Skeletal muscle cell (primary cell): ENCODE measurements around the gene ASAP2.
"Not testable (repeated sequence)": the region's sequence is repeated elsewhere in the genome, so short reads cannot be mapped to it uniquely, and the experiment has no call there.

Experiments used
- DNase-seq: peaks from one replicate; pipeline ENCODE4 v3.0.0-alpha.2; 2010; ENCODE audit warnings: low read depth
- H3K4me3 ChIP-seq: 2 replicates; pipeline ENCODE4 v1.5.1; 2011; ENCODE audit warnings: low read depth, mild to moderate bottlenecking, control low read depth, low read length, moderate library complexity

Gene ASAP2

GRCh38 chr2:9380702-9381628 is 174.4 kb downstream of the ASAP2 start:
- peak; percentile 74 for DNase-seq
- no peak overlapping the region for H3K4me3 ChIP-seq

GRCh38 chr2:9382604-9383235 is 176.1 kb downstream of the ASAP2 start:
- no peak for DNase-seq

DNA sequence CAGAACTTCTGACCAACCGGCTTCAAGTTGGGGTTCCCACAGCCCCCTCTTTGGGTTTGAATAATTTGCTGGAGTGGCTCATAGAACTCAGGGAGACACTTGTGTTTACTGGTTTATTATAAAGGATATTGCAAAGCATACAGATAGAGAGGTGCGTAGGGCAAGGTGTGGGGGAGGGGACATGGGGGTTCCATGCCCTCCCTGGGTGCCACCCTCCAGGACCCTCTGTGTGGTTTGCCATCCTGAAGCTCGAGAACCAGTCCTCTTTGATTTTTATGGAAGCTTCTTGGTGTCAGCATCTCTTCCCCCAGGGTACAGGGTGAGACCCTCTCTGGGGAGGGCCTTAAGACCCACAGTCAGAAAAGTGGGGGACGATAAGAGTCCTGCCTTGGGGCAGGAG is 177.9 kb downstream of the ASAP2 start:
- no peak overlapping the region for H3K4me3 ChIP-seq
- no peak for DNase-seq

More at GRCh38 chr2:9382604-9383235, 176.1 kb downstream of the ASAP2 start:
- no peak overlapping the region for H3K4me3 ChIP-seq

GRCh38 chr2:9385841-9386240 is 179.2 kb downstream of the ASAP2 start:
- no peak overlapping the region for H3K4me3 ChIP-seq
- no peak for DNase-seq

DNA sequence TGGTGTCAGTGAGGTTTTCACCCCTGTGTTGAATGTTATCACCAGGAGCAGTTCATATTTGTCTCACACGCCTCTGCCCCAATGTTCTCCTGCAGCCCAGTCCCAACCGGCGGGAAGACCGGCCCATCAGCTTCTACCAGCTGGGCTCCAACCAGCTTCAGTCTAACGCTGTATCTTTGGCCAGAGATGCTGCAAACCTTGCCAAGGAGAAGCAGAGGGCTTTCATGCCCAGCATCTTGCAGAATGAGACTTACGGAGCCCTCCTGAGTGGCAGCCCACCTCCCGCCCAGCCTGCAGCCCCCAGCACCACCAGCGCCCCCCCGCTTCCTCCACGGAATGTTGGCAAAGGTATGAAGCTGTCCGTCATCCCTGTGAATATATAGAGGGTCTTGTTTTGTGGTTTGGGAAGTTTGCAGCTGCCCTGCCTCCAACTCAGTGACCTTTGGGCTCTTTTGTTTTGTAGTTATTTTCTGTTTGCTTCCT is 181.6 kb downstream of the ASAP2 start:
- DNase-seq: no peak
- H3K4me3 ChIP-seq: no peak overlapping the region

DNA sequence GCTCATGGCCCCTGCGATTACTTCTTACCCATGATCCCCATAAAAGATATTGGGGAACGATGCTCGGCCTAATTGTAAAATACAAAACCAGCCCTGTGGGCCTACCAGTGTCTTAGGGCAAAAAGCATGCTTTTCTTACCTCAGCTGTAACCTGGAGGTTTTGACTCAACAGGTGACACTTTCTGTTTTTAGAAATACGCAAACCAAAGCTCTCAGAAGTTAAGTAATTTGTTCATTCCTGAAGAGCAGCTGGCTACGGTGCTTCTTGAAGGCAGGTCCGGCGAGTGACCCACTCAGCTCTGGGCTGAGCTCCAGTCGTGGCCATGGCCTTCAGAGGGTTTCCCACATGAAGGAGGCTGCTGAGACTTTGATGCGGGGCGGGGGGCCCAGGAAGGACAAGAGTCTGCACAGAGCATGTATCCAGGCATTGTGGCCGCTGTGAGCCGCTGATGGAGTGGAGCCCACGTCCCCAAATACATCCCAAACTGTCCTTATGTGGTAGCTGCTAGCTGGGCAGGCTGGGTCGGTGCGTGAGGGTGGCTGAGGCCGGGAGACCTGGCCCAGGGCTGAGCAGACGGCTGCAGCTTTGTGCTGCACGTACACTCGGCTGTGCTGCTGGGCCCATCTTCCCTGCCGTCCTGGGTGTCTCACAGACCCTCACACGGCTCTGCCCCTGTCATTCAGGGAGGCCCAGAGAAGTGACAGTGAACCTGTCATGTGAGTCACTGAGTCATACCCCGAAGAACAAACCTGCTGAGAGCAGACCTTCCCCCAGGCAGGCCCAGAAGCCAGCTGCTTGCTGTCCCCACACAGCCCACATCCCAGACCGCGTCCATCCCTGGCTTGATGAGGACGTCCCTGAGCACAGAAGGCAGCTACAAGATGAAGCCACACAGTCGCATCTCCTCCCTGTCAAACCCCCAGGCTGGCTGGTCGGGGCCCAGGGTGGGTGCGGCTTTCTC is 182.6 kb downstream of the ASAP2 start:
- DNase-seq: no peak
- H3K4me3 ChIP-seq: no peak overlapping the region

DNA sequence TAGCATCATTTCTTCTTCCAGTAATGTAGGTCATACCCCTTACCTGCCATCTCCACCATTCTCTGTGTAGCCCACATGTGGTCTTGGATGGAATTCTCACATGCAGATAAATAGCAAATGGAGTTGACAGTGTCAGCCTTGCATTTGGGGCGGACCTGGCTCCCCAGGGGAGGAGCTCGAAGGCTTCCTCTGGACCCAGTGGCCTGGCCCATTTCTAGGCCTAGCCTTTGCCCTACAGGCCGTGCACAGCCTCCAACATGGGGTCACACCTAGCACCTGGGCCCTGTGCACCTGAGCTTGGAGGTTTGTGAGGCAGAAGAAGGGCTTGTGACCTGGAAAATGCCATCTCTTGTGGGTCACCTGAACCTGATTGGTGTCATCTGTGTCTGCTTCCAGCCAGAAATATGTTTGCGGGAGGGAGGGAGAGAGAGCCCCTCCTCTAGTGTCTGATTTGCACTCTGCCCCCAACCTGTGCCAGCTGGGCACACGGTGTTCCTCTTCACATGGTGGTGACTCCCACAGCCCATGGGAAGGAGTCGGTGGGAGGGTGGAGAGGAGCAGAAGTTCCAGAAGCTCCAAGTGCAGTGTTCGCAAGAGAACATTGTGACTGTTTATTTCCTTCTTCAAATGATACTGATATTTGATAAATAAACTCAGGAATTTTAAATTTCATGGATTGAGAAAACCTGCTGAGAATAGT is 183.7 kb downstream of the ASAP2 start:
- DNase-seq: no peak

DNA sequence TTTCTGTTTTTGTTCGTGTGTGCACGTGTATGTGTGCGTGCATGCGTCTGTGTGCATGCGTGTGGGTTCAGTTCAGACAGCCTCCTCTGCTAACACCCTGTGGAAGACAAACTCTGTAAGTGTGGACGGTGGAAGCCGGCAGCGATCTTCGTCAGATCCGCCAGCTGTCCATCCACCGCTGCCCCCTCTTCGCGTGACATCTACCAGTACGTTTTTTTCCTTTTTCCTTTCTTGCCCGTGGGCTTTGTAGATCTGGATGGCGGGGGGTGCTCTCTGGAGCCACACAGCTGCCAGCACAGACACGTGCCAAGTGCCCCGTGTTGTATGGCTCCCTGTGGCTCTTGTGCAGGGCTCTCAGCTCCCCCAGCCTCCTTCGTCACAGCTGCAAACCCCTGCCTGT is 184.4 kb downstream of the ASAP2 start:
- no peak for DNase-seq
- H3K4me3 ChIP-seq: no peak overlapping the region

More for the DNA sequence above, 183.7 kb downstream of the ASAP2 start:
- H3K4me3 ChIP-seq: no peak overlapping the region

DNA sequence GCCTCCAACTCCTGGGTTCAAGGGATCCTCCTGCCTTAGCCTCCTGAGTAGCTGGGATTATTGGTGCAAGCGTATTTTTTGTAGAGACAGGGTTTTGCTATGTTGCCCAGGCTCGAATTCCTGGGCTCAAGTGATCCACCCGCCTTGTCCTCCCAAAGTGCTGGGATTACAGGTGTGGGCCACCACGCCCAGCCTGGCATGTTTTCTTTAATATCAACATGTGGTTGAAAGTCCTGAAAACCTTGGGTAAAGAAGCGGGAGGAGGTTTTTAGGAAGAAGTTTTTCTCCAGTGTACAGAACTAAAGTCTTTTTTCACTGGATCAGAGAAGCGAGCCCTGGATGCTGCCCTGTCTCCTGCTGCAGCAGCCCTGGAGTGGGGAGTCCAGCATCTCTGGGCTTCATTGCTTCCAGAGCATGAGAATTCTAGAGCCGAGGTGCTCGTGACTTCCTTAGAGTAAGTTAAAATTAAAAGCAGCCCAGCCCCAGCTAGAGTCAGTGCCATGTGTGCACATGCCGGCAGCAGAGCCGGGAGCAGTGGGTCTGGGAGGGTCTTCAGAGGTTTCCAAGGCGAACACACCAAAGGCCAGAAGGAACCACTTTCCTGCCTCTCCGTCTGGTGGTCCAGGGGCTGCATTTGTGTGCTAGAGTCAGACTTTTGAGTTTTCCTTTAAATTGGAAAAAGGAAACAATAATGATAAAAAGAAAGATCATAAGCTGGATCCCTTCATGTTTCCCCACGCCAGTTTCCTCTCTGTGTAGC is 185.5 kb downstream of the ASAP2 start:
- no peak overlapping the region for H3K4me3 ChIP-seq
- DNase-seq: no peak

DNA sequence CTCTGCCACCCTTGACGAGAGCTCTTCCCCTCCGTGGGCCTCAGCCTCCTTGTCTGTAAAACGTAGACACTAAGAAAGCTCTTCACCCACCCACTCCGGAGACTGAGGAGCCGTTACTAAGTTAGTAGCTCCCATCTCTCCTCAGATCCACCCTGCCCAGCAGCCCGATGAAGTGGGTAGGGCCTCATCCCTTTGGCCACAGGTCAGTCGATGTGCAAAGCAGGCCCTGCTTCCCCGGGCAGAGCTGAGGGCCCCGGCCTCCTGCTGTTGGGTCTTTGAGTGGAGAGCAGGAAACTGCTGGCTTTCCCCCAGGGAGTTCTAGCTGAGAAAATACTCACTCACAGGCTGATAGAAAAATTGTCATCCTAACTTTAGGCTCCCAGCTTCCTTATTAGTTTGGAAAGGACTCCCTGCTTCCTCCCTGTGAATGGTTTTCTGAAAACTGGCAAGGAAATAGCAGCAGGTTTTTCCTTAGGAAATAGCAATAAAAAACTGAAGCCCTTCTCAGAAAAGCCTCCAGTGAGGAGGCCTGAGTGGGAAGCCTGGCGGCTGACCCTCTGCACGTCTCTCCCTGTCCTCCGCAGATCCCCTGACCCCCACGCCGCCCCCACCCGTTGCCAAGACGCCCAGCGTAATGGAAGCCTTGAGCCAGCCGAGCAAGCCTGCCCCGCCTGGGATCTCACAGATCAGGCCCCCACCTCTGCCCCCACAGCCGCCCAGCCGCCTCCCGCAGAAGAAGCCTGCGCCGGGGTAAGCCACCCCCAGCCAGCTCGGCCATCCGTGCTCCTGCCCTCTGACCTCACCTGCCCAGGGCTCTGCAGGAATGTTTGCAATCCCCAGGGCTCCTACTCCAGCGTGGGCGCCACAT is 186.5 kb downstream of the ASAP2 start:
- DNase-seq: peak; percentile 25
- no peak overlapping the region for H3K4me3 ChIP-seq

GRCh38 chr2:9394816-9395215 is 188.2 kb downstream of the ASAP2 start:
- no peak for DNase-seq
- H3K4me3 ChIP-seq: no peak overlapping the region

GRCh38 chr2:9397201-9397600 is 190.6 kb downstream of the ASAP2 start:
- H3K4me3 ChIP-seq: no peak overlapping the region
- no peak for DNase-seq

DNA sequence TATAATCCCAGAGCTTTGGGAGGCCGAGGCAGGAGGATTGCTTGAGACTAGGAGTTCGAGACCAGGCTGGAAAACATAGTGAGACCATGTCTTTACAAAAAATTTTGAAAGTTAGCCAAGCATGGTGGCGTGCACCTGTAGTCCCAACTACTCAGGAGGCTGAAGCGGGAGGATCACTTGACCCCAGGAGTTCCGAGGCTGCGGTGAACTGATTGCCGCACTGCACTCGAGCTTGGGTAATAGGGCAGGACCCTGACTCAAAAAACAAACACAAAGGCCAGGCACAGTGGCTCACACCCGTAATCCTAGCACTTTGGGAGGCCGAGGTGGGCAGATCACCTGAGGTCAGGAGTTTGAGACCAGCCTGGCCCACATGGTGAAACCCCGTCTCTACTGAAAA is 191.6 kb downstream of the ASAP2 start:
- H3K4me3 ChIP-seq, DNase-seq: not testable (repeated sequence)

DNA sequence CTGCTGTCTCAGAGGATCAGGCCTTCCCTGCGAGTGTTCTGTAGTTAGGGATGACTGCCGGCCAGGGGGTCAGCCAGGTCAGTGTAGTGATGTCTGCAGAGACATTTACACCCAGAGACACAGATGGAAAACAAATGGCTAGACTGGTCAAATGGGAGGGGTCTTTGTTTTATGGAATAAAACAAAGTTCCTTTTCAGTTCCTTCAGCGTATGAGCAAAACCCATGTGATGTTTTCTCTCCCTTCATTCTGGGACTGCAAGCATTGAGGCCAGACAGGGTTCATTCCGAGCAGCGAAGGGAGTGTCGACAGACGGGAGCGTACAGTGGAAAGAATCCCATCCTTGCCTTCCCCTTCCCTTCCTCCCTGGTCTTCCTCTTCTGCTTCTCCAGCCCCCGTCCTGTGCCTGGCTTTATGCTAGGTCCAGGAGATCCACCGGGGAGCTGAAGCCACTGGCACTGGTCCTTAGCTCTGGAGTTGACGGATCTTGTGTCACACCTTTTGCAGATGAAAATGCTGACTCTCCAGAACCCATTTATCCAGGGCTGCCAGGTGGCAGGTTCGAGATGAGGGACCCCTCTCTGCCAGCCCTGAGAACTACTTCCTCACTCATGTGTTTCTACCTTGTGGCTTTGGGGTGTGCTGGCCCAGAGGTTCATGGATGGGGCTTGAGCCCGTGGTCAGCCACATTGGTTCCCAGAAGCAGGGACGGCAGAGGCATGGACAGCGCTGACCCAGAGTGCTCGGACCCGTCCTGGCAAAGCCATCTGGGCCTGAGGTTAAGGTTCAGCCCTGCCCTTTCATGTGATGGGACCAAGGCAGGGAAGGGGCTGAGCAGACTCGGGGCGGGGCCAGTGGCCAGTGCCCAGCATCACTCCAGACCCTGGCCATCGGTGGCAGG is 192.5 kb downstream of the ASAP2 start:
- H3K4me3 ChIP-seq: no peak overlapping the region
- no peak for DNase-seq

DNA sequence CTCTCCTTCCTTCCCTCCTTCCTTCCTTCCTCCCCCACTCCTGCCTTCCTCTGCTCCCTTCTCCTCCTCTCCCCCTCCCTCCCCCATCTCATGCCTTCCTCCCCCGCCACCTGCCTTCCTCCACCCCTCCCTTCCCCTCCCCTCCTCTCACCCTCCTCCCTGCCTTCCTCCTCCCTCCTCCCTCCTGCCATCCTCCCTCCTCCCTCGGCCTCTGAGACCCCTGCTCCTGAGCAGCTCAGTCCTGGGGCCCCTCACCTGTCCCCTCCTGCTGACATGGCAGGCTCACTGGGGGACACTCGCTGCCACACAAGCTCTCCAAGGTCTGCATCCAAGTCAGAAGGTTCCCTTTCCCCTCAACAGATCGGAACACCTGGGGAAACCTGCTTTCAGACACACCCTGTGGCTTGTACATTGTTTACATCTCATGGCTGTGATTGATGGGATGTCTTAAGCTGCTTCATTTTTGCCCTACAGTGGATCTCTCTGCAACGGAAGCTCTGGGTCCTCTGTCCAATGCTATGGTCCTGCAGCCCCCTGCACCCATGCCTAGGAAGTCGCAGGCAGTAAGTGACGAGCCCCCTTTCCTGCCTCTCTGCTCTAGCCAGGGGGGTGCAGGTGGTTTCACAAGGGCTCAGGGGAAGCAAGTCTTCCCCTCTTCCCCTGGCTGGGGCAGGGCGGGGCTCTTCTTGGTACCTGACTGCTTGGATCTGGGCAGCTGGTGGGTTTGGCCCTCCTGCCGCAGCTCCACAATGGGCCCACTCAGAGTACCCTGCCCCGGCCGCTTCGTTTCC is 193.9 kb downstream of the ASAP2 start:
- no peak overlapping the region for H3K4me3 ChIP-seq

DNA sequence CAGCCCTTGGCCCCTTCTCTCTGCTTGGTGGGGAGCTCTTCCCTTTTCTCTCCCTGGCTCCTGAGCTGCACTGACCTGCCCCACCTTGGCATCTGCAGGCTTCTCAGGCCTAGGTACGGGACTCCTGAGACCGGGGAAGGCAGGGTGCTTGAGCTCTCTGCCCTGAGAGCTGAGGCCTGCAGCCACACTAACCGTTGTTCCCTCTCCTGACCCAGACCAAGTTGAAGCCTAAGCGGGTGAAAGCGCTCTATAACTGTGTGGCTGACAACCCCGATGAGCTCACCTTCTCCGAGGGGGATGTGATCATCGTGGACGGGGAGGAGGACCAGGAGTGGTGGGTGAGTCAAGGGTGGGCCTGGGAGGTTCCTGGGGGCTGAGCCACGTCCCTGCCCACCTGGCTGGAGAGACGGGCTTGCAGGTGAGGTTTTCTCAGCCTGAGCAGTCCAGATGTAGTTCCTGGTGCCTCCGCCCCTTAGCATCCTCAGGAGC is 194.5 kb downstream of the ASAP2 start:
- H3K4me3 ChIP-seq: no peak overlapping the region
- DNase-seq: no peak

More for the DNA sequence above, 193.9 kb downstream of the ASAP2 start:
- no peak for DNase-seq
